GM15510 (cell line): ENCODE measurements around the gene THSD4.

Experiments used
- POLR2A ChIP-seq: IDR thresholded peaks from 3 replicates; pipeline ENCODE4 v1.6.1; 2011; ENCODE audit warnings: borderline replicate concordance; ENCODE audit not compliant: insufficient read length; ENCODE audit errors: extremely low read depth

Gene THSD4

DNA sequence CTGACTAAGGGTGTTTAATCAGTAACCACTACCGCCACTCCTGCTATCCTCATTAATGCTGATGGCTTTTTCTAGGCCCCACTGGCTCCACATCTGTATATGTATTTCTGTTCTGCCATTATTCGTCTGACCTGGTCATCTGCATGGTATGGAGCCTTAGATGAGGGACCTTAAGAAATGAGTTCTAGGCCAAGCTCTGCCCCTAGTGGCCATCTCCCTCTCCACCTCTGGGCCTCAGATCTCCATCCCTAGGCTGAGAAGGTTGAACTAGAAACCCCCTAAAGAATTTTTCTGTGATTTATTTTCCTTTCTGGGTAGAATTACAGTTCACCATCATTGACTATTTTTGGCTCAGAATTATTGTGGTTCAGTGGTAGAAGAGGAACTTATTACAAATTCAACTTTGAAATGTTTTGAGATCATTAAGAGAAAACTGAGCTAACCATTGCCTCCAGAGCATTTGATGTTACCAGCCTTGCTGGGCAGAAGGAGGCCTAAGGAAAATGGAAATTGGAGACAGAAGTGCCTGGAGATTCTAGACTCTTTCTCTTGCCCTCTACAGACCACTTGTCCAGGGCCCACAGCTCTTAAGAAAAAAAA, 369.9 kb downstream of the THSD4 start:
- no peak for TF ChIP-seq POLR2A

DNA sequence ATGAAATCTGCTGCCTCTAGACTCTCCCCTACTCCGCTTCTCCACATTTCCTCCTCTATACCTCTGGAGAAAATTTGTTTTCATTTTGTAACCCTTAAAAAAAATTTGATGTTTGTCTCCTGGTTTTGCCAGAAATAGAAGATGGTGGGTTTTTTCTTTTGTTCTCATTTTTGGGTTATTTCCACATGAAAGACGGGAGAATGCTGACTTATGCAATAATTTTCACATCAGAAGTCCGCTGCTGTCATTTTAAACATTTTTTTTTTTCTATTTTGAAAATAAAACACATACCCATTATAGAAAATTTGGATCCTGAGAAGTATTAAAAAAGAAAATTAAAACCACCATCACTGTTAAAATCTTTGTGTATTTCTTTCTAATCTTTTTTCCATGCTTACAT, 374.3 kb downstream of the THSD4 start:
- TF ChIP-seq POLR2A = no peak

DNA sequence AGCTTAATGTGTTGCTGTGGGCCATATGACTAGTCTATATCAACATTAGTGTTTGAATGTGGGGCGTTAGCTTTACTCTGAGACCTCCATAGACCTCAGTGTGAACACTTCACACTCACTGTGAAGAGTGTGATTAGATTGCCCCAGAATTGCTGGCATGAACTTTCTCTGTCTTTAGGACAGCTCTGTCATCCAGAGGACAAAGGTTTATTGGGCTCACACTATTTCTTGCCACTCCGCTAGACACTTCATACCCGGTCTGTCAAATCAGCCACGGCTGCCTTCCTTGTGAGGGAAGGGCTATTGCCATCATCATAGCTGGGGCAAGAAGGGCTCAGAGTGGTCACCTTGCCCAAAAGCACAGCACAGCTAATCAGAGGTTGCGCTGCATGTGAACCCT, 378.3 kb downstream of the THSD4 start:
- no peak for TF ChIP-seq POLR2A

DNA sequence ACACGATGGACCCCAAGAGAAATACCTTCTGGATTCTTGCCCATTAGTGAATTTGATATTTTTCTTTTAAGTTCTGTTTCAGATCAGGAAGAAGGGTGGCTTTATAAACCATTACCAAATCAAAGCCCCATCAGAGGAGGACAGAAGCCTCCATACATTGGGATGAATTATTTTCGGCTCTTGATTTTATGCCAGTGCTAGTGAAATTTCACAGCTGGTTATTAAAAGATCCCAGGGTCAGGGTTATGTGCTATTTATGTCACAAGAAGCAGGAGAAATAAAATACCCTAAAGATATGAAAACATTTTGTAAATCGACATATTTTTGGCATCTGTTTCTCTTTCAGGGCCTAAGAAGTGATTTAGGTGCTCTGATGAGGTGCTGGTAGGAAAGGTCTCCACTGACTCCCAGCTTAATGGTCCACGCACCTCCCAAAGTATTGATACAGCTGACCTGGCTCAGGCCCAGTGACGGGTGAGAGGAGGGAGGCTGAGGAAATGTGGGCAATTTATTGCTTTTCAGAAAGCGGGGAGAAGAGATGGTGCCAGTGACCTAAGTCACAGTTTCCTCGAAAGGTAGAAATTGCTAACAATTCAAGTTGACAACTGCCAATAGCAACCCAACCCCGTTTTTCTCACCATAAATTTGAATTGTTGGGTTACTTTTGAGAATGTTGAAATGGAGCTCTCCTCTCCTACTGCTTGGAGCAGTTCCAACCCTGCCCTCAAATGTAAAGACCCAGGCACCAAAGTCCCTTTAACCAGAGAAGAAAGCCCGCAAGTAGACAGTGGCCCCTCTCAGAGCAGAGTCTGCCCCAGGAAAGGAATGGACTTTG, 379.5 kb downstream of the THSD4 start:
- no peak for TF ChIP-seq POLR2A

DNA sequence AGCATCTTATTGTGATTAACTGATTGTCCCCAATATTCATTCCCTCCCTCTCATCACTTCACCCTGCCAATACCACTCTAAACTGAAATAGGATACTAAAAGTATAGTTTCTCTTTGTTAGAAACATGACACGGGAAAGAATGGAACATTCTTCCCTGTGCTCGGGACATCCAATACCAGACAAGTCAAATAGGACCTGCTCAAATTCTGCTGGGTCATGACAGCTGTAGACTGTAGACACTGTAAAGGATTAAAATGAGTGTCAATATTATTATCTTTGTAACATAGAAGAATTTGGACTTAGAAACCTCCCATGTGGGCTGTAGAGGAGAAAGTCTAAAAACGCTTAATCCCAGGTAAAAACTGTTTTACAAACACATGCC, 380.1 kb downstream of the THSD4 start:
- no peak for TF ChIP-seq POLR2A

DNA sequence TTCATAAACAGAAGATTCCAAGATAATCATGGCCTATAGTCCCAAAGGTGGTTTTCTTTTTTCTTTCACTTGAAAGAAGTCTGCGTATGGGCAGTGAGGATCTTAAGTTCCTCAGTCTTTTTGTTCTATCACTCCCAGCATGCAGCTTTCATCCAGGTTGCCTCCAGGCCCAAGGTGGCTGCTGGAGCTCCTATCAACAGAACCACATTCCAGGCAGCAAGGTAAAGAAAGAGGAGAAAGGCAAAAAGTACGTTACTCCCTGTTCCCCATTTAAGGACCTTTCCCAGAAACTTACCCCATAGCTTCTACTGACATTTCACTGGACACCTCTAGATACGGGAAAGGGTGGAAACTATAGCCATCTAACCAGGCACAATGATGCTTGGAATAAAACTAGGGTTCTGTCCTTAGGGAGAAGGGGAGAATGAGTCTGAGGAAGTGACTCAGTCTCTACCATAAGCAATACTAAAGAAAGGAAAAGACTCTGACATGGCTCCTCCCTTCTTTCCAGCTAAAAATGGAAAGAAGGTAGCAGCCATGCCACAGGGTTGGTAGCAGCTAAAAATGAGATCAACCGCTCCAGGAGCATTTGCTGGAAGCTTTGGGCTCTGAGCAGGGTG, 381.2 kb downstream of the THSD4 start:
- no peak for TF ChIP-seq POLR2A

DNA sequence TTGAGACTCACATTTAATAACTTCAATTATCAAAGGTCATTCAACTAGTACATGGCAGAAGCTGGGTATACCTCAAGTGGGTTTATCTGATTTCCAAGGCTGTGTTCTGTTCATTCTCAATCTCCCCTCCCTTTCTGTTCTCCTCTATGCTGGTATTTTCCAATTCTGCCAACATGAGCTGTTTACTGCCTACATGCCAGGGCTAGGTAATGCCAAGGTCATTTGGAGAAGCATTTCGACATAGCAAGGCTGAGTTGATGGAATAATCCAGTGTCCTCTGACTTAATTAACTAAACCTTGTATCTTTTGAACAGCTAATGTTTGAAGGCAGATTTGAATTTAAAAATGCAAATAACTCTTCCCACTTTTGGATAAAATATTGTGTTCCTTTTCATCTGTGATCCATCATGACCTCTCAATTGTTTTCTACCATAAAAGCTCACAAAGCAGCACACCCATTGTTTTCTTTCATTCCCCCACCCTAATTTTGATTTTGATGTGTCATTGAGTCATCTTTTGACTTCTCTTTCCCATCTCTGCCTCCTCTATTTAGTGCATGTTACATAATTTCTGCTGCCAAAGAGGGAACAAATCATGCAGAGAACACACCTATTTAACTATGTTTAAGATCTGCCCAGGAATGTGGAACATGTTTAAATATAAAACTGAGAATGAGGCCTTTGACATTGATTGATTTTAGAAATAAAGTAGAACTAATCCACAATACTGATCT, 386.2 kb downstream of the THSD4 start:
- no peak for TF ChIP-seq POLR2A

DNA sequence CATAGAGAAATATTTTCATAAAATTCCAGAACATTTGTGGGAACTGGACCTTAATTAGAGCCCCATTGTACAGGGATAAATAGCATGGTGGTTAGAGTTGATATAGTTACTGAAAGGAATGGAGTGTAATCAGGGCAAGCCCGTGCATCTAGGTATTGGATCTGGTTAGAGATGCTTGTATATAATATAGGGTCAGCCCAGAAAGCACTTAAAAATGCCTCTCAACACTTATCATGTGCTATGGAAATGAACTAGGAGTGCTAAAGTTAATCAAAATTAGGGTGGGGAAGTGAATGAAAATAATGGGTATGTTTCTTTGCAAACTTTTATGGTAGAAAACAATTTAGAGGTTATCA, 386.8 kb downstream of the THSD4 start:
- no peak for TF ChIP-seq POLR2A

DNA sequence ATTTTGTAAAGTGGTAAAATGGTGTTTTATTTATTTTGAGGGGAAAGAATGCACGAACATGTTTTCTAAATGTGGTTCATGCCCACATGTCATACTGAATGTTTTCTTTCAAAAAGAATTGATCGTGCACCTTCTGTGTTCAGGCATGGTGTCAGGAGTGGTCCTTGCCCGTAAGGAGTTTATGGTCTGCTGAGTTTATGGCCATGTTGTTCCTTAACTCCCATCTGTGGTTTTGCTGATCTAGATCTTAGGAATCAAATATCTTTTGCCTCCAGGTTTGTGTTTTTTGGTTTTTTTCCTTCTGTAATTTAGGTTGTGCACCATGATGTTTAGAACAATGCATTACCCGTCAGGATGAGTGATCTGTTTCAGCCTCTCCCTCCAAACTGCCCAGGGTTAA, 390.7 kb downstream of the THSD4 start:
- TF ChIP-seq POLR2A = no peak

DNA sequence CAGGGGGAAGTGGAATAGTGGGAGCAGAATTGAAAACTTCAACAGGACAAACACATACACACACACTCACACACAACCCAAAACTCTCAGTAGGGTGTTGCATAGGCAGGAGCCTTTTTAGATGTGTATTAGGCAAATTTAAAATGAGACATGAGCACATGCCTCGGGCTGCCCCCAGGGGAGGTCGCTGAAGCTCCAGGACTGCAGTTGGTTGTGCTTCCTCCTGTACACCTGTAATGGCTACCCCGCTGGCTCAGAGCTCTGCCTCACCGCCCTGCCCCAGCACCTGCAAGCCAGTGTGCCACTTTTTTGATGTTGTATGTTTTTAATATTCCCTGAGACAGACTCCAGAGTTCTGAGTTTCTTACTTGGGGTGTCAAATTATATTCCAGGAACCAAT, 391.7 kb downstream of the THSD4 start:
- TF ChIP-seq POLR2A = no peak

DNA sequence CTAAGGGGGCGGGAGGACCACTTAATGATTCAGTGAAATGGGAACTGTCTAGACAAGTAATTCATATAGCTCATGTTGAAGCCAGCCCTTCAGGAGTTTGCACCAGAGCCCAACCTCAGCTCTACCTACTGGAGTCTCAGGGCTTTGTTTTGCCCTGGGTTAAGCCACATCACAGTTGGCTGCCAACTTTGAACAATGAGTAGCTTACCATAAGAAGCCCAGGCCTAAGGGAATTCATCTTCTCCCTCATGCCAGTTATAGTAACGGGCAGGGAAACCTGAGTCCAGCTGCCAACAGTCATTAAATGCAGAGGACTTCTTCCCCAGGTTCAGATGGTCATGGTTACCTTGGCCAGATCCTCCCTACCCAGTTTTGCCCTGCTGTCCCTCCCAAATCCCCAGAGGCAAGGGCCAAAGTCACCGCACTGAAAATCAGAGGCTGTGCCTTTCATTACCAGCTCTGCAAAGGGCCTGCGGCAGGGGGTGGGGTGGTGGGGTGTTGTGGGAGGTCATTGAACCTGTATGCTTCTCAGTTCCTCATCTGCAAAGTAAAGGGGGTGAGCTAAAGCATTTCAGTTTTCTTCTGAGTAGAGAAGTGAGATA, 392.9 kb downstream of the THSD4 start:
- no peak for TF ChIP-seq POLR2A

DNA sequence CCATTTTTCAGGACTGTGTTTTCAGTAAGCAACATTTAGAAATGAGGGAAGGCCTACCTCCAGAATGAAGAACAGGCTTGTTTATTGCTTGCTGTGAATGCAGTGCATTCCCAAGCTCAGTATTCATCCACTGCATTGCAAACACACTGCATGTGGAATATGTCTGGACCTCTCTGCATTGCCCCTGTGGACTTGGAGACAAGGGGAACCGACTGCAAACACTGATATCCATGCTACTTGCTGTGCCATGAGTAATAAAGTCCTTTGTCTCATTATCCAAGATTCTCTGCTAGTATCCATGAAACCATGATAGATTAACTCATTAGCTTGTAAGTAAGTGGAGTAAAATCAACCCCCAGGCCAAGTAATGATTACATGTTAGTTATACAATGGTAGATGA, 393.9 kb downstream of the THSD4 start:
- no peak for TF ChIP-seq POLR2A

DNA sequence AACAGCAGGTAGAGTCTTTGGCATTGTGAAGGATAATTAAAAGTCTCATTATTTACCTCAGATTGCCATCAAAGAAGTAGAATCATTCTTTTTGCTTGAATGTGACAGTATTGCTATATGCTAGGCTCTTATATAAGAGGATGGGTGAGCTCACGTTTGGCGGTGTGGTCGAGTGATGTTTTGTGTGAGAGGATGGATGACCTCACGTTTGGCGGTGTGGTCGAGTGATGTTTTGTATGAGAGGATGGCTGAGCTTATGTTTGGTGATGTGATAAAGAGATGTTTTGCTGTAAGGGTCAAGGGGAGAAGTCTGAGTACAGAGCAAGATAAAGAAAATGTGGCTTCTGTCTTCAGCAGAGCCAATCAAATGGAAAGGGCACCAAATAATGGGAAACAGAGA, 395.5 kb downstream of the THSD4 start:
- TF ChIP-seq POLR2A = no peak

DNA sequence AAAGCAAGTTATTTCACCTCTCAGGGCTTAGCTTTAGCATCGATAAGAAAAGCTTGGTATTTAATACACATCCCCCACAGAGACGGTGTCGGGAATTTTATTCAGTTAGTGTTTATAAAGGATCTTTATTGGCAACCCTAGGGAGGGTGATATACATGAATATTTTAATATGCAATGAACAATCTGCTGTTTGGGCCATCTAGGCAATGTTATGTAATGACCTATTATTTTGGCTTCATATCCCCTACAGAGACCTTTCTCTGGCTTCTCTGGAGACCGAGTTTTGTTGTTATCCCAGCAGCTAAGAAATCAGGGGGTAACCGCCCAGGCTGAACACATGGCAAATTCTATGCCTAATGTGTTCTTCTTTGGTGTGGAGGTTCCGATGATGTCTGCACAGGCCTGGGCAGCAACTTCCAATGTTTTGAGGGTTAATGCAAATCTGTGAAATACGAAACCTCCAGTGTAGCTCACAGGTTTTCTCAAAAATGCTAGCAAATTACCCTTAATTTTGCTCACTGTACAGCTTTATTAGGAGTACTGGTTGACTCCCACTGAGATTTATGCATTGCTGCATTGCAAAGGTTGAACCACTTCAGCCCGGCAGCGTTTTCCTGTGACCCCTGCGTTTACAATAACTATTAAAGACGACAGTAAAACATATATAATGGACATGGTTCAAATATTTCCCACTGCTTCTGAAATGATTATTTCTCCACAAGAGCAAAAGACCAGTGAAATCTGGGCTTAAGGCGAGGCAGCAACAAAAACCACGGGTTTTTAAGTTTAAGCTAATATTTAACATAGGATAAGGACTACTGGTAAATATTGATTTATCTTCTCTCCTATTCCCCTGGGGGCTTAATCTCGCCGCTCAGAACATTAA, 396.8 kb downstream of the THSD4 start:
- no peak for TF ChIP-seq POLR2A
